GM10266 (cell line): ENCODE measurements around the gene AHSP.
"Not testable (repeated sequence)": the region's sequence is repeated elsewhere in the genome, so short reads cannot be mapped to it uniquely, and the experiment has no call there.

Source experiments
- DNase-seq: peaks from one replicate; pipeline ENCODE4 v3.0.0; 2012; ENCODE audit errors: extremely low spot score
- TF ChIP-seq, protein P1 (sequence below): IDR thresholded peaks from 2 replicates; pipeline ENCODE4 v1.5.1; 2012; ENCODE audit warnings: mild to moderate bottlenecking, low read depth; ENCODE audit not compliant: control insufficient read depth, insufficient read depth; ENCODE audit errors: missing control alignments

AHSP gene

GRCh38 chr16:31532896-31533295 is 5.2 kb downstream of the AHSP start:
- DNase-seq, result no peak
- TF ChIP-seq, protein P1, sequence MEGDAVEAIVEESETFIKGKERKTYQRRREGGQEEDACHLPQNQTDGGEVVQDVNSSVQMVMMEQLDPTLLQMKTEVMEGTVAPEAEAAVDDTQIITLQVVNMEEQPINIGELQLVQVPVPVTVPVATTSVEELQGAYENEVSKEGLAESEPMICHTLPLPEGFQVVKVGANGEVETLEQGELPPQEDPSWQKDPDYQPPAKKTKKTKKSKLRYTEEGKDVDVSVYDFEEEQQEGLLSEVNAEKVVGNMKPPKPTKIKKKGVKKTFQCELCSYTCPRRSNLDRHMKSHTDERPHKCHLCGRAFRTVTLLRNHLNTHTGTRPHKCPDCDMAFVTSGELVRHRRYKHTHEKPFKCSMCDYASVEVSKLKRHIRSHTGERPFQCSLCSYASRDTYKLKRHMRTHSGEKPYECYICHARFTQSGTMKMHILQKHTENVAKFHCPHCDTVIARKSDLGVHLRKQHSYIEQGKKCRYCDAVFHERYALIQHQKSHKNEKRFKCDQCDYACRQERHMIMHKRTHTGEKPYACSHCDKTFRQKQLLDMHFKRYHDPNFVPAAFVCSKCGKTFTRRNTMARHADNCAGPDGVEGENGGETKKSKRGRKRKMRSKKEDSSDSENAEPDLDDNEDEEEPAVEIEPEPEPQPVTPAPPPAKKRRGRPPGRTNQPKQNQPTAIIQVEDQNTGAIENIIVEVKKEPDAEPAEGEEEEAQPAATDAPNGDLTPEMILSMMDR, result no peak

DNA sequence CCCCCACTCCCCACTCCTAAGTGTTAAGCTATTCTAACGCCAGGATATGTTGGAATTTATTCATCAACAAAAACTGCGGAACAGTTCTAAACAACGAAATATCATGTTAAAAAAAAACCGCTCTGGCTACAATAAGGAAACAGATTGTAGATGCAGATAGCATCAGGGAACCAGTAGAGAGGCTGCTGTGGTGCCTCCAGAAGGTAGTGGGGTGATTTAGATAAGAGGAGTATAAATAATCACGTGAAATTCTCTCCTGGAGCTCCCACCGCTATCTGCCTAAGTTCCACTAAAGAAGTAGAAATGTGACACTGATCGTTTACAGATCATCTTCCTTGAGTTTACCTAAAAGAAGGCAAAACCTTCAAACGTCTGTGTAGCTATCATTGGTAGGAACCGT is 8.0 kb downstream of the AHSP start:
- no peak for DNase-seq
- TF ChIP-seq, protein P1, result no peak

- TF ChIP-seq, protein P1, result no peak
- DNase-seq, result no peak
These were observed 9.2 kb downstream of the AHSP start for GRCh38 chr16:31536804-31537361.

- TF ChIP-seq, protein P1, result no peak
- DNase-seq, result no peak
These were observed 9.9 kb downstream of the AHSP start for GRCh38 chr16:31537362-31538242.

GRCh38 chr16:31538243-31538598 is 10.5 kb downstream of the AHSP start:
- DNase-seq, result not testable (repeated sequence)

DNA sequence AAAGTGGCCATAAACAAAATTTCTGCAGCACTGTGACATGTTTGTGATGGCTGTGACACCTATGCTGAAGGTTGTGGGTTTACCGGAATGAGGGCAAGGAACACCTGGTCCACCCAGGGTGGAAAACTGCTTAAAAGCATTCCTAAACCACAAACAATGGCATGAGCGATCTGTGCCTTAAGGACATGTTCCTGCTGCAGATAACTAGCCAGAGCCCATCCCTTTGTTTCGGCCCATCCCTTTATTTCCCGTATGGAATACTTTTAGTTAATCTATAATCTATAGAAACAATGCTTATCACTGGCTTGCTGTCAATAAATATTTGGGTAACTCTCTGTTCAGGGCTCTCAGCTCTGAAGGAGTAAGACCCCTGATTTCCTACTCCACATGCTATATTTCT is 12.1 kb downstream of the AHSP start:
- not testable (repeated sequence) for DNase-seq

DNA sequence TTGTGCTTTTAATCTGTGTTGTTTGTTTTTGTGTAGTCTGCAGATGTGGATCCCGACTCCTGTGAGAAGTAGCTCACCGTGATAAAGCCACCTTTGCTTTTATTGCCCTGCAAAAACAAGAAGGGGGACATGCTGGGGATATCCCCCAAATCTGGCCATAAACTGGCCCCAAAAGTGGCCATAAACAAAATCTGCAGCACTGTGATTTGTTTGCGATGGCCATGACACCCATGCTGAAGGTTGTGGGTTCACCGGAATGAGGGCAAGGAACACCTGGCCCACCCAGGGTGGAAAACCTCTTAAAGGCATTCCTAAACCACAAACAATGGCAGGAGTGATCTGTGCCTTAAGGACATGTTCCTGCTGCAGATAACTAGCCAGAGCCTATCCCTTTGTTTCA is 15.1 kb downstream of the AHSP start:
- TF ChIP-seq, protein P1, result no peak
- no peak for DNase-seq

DNA sequence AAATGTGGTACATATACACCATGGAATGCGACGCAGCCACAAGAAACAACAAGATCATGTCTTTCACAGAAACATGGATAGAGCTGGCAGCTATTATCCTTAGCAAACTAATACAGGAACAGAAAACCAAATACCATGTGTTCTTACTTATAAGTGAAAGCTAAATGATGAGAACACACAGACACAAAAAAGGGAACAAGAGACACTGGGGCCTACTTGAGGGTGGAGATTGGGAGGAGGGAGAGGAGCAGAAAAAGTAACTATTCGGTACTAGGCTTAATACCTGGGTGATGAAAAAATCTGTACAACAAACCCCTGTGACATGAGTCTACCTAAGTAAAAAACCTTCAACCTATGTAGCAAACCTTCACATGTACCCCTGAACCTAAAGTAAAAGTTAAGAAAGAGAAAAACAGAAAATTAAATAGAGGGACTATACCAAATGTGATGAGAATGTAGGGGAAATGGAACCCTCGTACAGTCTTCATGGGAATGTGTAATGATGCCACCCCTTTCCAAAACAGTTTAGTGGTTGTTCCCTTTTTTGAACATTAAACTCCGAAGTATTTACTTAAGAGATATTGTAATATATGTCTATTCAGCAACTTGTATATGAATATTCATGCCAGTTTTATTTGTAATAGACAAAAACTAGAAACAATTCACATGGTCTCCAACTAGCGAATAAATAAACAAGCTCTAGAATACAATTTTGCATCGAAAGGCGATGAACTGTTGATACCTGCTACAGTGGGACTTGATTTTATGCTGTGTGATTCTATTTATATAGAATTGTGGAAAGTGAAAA is 33.9 kb downstream of the AHSP start:
- TF ChIP-seq, protein P1, result no peak
- no peak for DNase-seq
